Right lung (tissue), 5 donors: ENCODE results near the gene SCRN1. TPM values are rescaled to one million over a fixed set of nuclear protein-coding genes. Genes with fewer than 3 reads are reported as not detected.

Experiments
- polyA plus RNA-seq, 5 donors: library from polyadenylated mRNA; unstranded; fragments of 120-200 nt; gene quantifications; one replicate each; pipeline versions ENCODE4 v1.2.1 to v1.2.3, GENCODE V29; 2013; ENCODE audit warnings: inconsistent platforms in 1 of 5, low replicate concordance in 1 of 5; ENCODE audit not compliant: insufficient read length in 5 of 5, insufficient read depth in 1 of 5

SCRN1 gene
- polyA plus RNA-seq, 5 donors, result 31.8 to 42.1 (median 37.8) TPM

Other genes starting within 250 kb of the SCRN1 start
- 1 to 10 TPM in 4 of 5 donors, under 1 TPM in 1; 0.90 to 1.9 (median 1.3) TPM for gene WIPF3, start 183.3 kb downstream of the SCRN1 start, polyA plus RNA-seq
- gene FKBP14, start 36.9 kb upstream of the SCRN1 start, polyA plus RNA-seq, result 10 to 100 TPM; 27.5 to 37.3 (median 33.9) TPM
- gene PLEKHA8, start 38.6 kb upstream of the SCRN1 start, polyA plus RNA-seq, result 10 to 100 TPM; 11.2 to 20.2 (median 17.2) TPM
- gene MTURN, start 145.2 kb upstream of the SCRN1 start, polyA plus RNA-seq, result 10 to 100 TPM; 53.3 to 78.4 (median 67.7) TPM